OCI-LY1 (cell line): ENCODE measurements around the gene STKLD1.

Source experiments
- EZH2 ChIP-seq: fragments of 200-600 bp; sonication (generic), shearing (Covaris generic); IDR thresholded peaks from 2 replicates; pipeline ENCODE4 v1.8.0; 2017; ENCODE audit warnings: borderline replicate concordance, mixed run types, mild to moderate bottlenecking, antibody characterized with exemption, low read length, moderate library complexity, mixed read lengths
- TF ChIP-seq, protein P1 (sequence below): fragments of 200-600 bp; sonication (generic), shearing (Covaris generic); IDR thresholded peaks from 2 replicates; pipeline ENCODE4 v1.5.1; 2017; ENCODE audit warnings: mild to moderate bottlenecking, antibody characterized with exemption, low read length, moderate library complexity, mixed read lengths

DNA sequence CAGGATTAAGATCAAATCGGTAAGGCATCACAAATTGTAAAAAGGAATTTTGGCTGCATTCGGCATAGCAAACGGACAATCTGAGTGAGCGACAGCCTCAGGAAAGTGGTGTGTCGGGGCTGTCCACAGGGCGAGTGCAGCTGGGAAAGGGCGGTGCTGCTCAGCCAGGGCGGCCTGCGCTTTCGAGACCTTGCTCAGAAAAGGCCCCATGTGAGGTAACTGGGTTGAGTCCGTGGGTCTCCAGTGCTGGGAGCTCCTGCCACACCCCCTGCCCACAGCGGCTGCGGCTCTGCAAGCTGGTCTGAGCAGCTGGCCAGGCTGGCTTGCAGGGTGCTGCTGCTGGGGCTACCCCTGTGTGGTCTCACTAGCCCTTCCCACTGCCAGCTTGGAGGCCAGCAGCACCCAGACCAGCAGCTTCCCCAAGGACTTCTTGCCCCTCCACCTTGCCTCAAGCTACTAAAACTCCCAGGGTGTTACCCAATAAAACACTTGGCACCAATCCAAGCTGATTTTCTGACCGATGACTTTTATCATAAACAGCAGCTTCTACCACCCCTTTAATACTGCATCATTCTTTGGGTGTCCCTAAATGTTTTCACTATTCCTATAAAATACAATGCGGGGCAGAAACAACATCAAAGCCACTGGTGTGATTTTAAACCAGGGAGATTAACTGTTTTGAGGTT is 13.7 kb upstream of the STKLD1 start:
- TF ChIP-seq, protein P1, sequence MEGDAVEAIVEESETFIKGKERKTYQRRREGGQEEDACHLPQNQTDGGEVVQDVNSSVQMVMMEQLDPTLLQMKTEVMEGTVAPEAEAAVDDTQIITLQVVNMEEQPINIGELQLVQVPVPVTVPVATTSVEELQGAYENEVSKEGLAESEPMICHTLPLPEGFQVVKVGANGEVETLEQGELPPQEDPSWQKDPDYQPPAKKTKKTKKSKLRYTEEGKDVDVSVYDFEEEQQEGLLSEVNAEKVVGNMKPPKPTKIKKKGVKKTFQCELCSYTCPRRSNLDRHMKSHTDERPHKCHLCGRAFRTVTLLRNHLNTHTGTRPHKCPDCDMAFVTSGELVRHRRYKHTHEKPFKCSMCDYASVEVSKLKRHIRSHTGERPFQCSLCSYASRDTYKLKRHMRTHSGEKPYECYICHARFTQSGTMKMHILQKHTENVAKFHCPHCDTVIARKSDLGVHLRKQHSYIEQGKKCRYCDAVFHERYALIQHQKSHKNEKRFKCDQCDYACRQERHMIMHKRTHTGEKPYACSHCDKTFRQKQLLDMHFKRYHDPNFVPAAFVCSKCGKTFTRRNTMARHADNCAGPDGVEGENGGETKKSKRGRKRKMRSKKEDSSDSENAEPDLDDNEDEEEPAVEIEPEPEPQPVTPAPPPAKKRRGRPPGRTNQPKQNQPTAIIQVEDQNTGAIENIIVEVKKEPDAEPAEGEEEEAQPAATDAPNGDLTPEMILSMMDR, result no peak
- TF ChIP-seq EZH2, result no peak
